GM21717 (cell line): ENCODE data around the gene SUGCT.

ENCODE experiments used
- ATAC-seq: cut with Tn5 transposase; IDR thresholded peaks from one replicate; pipeline ENCODE4 v1.9.1; 2021; ENCODE audit warnings: mild to moderate bottlenecking, moderate library complexity; ENCODE audit not compliant: unreplicated experiment

Gene SUGCT

DNA sequence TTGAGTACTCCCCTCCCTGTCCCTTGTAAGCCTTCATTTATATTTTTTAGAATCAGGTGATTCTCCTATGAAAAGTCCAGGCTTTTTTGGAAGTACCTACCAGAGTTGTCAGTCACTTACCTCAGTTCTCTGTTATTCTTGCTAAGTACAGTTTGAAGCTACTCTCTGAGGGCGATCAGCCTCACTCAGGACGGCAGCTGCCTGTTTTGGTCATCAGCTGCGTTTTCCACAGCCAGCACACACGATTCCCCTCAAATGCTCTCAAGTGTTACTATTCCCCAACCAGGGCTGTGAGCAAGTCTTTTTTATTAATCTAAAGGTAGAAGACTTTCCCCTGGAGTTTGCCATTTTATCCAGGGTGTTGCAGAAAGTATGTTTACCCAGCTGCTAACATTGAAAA lies 328.6 kb downstream of the SUGCT start:
- ATAC-seq, result no peak

GRCh38 chr7:40468891-40469864 lies 334.4 kb downstream of the SUGCT start:
- ATAC-seq, result no peak

GRCh38 chr7:40470091-40470592 lies 335.3 kb downstream of the SUGCT start:
- ATAC-seq, result no peak

DNA sequence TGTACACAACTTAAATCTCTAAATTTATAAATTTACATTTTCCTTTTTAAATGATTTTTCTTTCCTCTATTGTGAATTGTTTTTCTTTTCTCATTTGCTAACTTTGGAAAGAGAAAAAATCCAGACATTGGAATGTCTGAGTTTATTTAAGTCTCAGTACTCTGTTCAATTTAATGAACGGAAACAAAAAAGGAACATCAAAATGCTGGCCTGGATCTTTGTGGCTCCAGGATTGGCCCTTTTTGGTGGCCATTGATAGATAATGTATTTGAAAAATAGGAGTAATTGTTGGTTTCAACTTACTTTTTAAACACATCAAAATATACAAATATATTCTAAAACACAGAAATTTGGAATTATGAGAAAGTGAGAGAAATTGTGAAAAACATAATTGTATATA lies 336.0 kb downstream of the SUGCT start:
- ATAC-seq, result no peak

DNA sequence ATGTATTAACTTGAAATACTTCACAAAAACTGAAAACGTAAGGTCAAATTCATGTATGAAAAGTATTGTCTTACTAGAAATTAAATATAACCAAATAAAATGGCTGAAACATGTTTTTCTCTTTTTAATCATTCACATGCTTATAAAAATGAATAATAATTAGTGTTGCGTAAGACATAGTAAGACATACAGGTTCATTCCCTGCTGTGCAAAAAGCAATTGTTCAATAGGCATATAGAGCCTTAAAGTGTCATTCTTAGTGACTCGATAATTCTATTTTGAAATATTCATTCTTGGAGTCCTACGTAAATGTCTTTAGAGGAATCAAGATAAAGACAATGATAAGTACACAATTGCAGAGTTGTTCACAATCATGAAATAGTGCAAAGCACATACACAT lies 337.1 kb downstream of the SUGCT start:
- ATAC-seq, result no peak

DNA sequence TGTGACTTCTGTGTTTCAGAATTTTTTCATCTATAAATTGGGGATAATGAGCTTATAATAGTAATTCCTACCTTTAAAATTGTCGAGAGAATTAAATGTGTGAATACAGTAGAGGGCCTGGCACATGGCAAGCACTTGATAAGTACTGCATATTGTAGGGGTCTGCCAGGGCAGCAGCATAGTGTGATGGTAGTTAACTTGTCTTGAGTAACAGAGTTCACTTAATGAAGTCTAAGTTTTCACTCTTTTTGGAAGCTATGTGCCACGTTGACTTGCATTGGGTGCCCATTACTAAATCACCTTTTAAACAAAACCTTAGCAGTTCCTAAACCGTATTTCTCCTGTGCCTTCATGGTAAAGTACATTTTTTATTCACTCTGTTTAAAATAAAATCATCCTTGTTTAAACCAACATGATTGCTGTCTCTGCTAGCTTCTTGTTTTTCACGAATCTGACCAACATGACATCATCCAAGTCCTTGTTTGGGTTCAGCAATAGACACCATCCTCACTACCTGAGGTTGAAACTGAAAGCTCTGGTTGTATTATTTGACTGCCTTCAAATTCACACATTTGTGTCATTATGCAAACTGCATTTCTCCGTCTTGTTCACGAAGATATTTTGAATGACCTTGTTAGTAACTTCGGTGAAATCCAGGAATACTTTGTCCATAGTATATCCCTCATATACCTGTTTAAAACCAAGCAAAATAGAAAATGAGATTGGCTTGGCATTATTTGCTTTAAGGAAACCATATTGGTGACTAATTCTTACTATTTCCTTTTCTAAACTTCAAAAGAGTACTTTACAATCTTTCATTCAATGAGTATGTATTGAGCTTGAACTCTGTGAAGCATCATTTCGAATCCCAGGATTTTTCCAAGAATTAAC lies 340.2 kb downstream of the SUGCT start:
- ATAC-seq, result peak; percentile 100

DNA sequence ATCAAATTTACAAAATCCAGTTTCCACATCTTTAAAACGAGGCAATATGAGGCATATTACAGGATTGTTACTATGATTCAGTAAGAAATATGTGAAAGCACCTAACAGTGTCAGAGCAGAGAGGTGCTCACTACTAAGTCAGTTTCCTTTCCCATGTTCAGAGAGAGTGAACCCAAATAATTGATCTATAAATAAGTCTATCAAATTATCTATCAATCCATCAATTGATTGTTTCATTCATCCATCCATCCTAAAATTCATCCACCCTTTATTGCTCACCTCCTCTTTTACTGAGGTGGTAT lies 340.8 kb downstream of the SUGCT start:
- ATAC-seq, result peak; percentile 16

GRCh38 chr7:40477094-40477493 lies 342.3 kb downstream of the SUGCT start:
- ATAC-seq, result no peak

DNA sequence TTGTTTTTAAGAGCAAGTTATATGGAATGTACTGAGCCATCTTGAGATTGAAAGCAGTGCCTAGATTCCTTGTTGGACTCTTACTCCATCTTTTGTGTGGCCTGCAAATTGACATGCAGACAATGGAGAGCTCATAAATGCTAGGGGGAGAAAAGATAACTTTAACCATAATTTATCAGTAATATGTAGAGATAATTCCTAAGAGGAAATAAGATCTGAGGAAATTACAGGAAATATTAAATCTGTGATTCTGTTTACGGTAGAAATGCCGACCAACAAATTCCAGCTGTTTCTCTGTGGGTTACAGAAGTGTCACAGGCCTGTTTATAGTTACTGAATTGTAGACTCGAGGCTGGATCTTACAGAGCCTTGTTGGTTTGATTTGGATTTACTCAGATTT lies 348.0 kb downstream of the SUGCT start:
- no peak for ATAC-seq

DNA sequence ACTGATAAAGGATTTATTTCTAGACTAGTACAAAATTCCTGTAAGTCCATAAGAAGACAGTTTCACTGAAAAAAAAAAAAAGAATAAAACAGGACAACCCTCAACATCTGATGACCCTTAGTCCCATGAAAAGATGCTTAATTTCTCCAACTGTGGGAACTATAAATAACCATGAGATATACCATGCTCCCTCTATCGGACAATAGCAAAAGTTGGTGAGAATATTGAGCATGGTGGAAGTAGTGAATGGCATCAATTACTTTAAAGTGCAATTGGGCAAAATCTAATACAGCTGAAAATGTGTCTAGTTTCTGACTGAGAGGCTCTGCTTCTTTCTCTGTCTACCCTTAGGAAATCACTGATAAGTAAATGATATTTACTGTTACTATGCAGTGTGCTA lies 348.8 kb downstream of the SUGCT start:
- ATAC-seq, result no peak

DNA sequence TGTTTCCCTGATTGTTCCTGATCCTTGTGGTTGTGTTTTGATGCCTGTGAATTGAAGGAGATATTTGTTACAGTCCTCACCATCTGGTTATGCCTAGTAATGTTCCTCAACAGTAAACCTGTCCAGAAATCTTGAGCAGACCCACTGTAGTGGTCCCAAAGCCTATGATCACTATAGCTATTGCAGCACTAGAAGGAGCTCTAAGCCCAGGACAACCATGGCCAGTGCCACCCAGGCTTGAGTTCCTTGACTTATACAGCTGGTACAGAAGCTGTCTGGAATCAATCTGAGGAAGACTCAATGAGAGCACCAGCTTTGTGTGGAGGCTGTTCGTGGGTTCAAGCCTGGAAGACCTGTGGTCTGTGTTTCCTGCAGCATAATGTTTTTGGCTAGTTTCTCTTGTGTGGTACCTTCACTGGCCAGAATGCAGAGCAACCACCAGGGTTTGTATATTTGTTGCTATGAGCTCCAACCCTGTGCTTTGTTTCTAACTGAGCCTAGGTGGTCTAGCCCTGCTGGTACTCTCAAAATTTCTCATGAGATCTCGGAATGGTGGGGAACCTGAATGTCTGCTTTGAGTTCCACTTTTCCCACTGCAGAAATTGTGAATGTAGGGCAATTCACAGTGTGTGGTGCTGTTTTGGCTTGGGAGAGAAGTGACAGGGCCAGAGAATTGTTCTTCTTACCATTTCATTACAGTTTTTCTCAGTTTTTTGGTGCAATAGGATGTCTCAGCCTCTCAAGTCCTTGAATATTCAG lies 355.2 kb downstream of the SUGCT start:
- no peak for ATAC-seq

GRCh38 chr7:40490603-40490924 lies 355.8 kb downstream of the SUGCT start:
- no peak for ATAC-seq

GRCh38 chr7:40492946-40493345 lies 358.1 kb downstream of the SUGCT start:
- no peak for ATAC-seq

GRCh38 chr7:40493609-40494051 lies 358.8 kb downstream of the SUGCT start:
- ATAC-seq, result no peak

- ATAC-seq, result no peak
Observed at GRCh38 chr7:40498924-40499510, 364.2 kb downstream of the SUGCT start.

GRCh38 chr7:40499718-40500117 lies 364.9 kb downstream of the SUGCT start:
- no peak for ATAC-seq

- ATAC-seq, result no peak
Observed at GRCh38 chr7:40500219-40500618, 365.4 kb downstream of the SUGCT start.

- ATAC-seq, result no peak
Observed at GRCh38 chr7:40502359-40502758, 367.6 kb downstream of the SUGCT start.

DNA sequence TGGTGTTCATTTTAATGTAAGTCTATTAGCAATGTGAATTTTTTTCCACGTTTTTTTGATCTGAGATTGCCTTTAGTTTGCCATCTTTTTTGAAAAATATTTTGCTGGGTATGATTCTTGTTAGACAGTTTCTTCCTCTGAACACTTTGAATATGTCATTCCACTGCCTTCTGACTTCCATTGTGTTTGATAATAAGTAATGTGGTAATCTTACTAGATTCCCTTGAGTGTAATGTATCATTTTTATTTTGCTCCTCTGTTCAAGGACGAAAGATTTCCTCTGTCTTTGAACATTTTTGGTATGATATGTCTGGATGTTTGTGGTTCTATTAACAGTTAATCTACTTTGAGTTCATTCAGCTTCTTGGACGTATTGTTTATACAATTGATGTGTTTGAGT lies 371.4 kb downstream of the SUGCT start:
- no peak for ATAC-seq

- no peak for ATAC-seq
Observed at GRCh38 chr7:40507166-40507565, 372.4 kb downstream of the SUGCT start.
